HepG2 (cell line): Measurements from ENCODE around the gene SH2B2. TPM values are rescaled to one million over a fixed set of nuclear protein-coding genes. Genes with fewer than 3 reads are reported as not detected.

Experiments
- ISL2 ChIP-seq: sonication (generic); formaldehyde crosslinking; IDR thresholded peaks from 2 replicates; pipeline ENCODE4 v1.5.0; 2020; ENCODE audit warnings: missing genetic modification reagents
- ISX ChIP-seq: sonication (generic); formaldehyde crosslinking; conservative IDR thresholded peaks from 2 replicates; pipeline ENCODE4 v1.5.0; 2020; ENCODE audit warnings: missing genetic modification reagents
- KAT8 ChIP-seq: IDR thresholded peaks from 2 replicates; pipeline ENCODE4 v1.6.1; 2016; ENCODE audit warnings: missing genetic modification reagents, missing compliant biosample characterization
- MED1 ChIP-seq: sonication (generic); formaldehyde crosslinking; IDR thresholded peaks from 2 replicates; pipeline ENCODE4 v1.4.0; 2020; ENCODE audit warnings: missing genetic modification reagents
- MED8 ChIP-seq: sonication (generic); formaldehyde crosslinking; IDR thresholded peaks from 2 replicates; pipeline ENCODE4 v1.8.1; 2023; ENCODE audit warnings: mild to moderate bottlenecking, missing genetic modification reagents; ENCODE audit not compliant: insufficient replicate concordance
- NRL ChIP-seq: sonication (generic); formaldehyde crosslinking; IDR thresholded peaks from 2 replicates; pipeline ENCODE4 v1.5.0; 2020; ENCODE audit warnings: missing genetic modification reagents, mild to moderate bottlenecking, moderate library complexity, borderline replicate concordance
- PHF21A ChIP-seq: sonication (generic); formaldehyde crosslinking; IDR thresholded peaks from 2 replicates; pipeline ENCODE4 v1.5.0; 2020; ENCODE audit warnings: mild to moderate bottlenecking, missing genetic modification reagents
- ZMYM4 ChIP-seq: sonication (generic); formaldehyde crosslinking; IDR thresholded peaks from 2 replicates; pipeline ENCODE4 v1.8.1; 2023; ENCODE audit warnings: mild to moderate bottlenecking, missing genetic modification reagents
- ZNF558 ChIP-seq: sonication (generic); formaldehyde crosslinking; IDR thresholded peaks from 2 replicates; pipeline ENCODE4 v1.9.0; 2022; ENCODE audit warnings: mild to moderate bottlenecking, missing genetic modification reagents, borderline replicate concordance
- ZNF589 ChIP-seq: sonication (generic); formaldehyde crosslinking; conservative IDR thresholded peaks from 2 replicates; pipeline ENCODE4 v1.8.0; 2022; ENCODE audit warnings: mild to moderate bottlenecking, moderate library complexity, missing genetic modification reagents
- ZNF781 ChIP-seq: sonication (generic); formaldehyde crosslinking; IDR thresholded peaks from 2 replicates; pipeline ENCODE4 v1.5.1; 2020; ENCODE audit warnings: borderline replicate concordance, mild to moderate bottlenecking, missing genetic modification reagents; ENCODE audit errors: not compliant biosample characterization
- ZNF790 ChIP-seq: sonication (generic); formaldehyde crosslinking; IDR thresholded peaks from 2 replicates; pipeline ENCODE4 v1.8.0; 2022; ENCODE audit warnings: missing genetic modification reagents, mild to moderate bottlenecking, borderline replicate concordance
- ZSCAN25 ChIP-seq: sonication (generic); formaldehyde crosslinking; IDR thresholded peaks from 2 replicates; pipeline ENCODE4 v1.8.0; 2022; ENCODE audit warnings: mild to moderate bottlenecking, missing genetic modification reagents
- polyA plus RNA-seq, 8 experiments: library from polyadenylated mRNA; depleted of rRNA in 3 of 8; stranded (reverse) in 7 of 8; unstranded in 1 of 8; fragments of >200 nt; fragmentation: Illumina TruSeq in 4 of 8; extraction: Trizol in 4 of 8; gene quantifications; 2 replicates each; pipeline versions ENCODE4 v1.2.1 to v1.2.3, GENCODE V29; 2011 to 2016; ENCODE audit warnings: low read depth in 4 of 8, missing spikeins in 1 of 8, mixed read lengths in 1 of 8; ENCODE audit not compliant: insufficient read depth in 1 of 8
- total RNA-seq, 5 experiments: library from RNA; depleted of rRNA; stranded (reverse); fragments of >200 nt; fragmentation: Illumina TruSeq; extraction: Trizol; gene quantifications; 2 replicates each; pipeline ENCODE4 v1.2.3, GENCODE V29; 2016; ENCODE audit warnings: low read depth in 1 of 5
- TF ChIP-seq, protein P1 (sequence below): sonication (generic); formaldehyde crosslinking; IDR thresholded peaks from 2 replicates; pipeline ENCODE4 v1.4.0; 2020; ENCODE audit warnings: missing genetic modification reagents
- TF ChIP-seq, protein P2 (sequence below): sonication (generic); formaldehyde crosslinking; IDR thresholded peaks from 2 replicates; pipeline ENCODE4 v1.5.0; 2020; ENCODE audit warnings: mild to moderate bottlenecking, missing genetic modification reagents, moderate library complexity
- TF ChIP-seq, protein P3 (sequence below): sonication (generic); formaldehyde crosslinking; IDR thresholded peaks from 2 replicates; pipeline ENCODE4 v1.5.0; 2020; ENCODE audit warnings: mild to moderate bottlenecking, missing genetic modification reagents, borderline replicate concordance
- TF ChIP-seq, protein P4 (sequence below): IDR thresholded peaks from 2 replicates; pipeline ENCODE4 v1.6.1; 2016
- TF ChIP-seq, protein P5 (sequence below): sonication (generic); formaldehyde crosslinking; IDR thresholded peaks from 2 replicates; pipeline ENCODE4 v1.5.1; 2020; ENCODE audit warnings: mild to moderate bottlenecking, missing genetic modification reagents

SH2B2 gene
- total and polyA plus RNA-seq, 2 of the 13 experiments (the other 11 are each of a cell fraction or from before 2014, with no cell fraction given), result 0.46 to 1.3 TPM

DNA sequence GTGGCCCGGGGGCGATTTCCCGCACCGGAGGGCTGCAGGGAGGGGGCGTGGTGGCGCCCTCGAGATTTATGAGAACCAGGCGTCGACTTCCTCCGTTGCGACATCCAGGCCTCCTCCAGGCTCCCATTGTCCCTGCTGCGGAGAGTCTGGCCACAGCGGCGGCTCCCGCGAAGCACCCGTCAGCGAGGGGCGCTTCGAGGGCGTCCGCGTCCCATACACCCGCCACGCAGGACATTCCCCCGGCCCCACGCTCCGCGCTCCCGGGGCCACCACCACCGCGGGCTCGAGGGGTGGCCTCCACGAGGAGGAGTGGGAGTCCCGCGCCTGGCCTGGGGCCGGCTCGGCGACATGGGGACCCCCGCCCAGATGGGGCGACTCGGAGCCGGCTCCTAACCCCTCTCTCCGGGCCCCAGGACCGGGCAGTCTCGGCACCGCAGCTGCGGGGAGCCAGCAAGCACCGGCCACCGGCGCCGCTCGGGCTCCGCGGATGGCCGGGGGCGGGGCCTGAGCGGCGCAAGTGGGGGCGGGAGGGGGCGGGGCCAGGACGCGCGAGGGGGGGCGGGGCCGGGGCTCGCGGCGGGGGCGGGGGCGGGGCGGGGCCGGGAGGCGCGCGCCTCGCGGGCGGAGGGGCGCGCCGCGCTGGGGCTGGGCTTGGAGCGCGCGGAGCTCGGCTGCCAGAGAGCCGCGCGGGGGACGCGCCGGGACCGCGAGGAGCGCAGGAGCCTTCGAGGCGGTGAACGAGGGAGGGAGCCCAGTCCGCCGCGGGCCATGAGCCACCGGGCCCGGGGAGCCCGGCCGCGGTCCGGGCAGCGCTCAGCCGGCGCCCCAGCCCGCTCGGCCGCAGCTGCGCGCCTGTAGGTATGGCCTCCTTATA lies at the start of gene SH2B2 (continued):
- TF ChIP-seq ZNF558 (CRISPR knock-in tag) (0 out of 2 replicates have a peak, but pooled peaks have one; percentile 82), ZNF781 (CRISPR knock-in tag) (peak; percentile 82), MED1 (peak; percentile 48), ZSCAN25 (peak; percentile 96), MED8 (CRISPR knock-in tag) (no peak), NRL (CRISPR knock-in tag) (peak; percentile 21), ZMYM4 (CRISPR knock-in tag) (peak; percentile 50; the same call in 1 of the 2 replicates), KAT8 (CRISPR knock-in tag) (0 out of 2 replicates have a peak, but pooled peaks have one; percentile 48), ISL2 (CRISPR knock-in tag) (peak; percentile 56; the same call in 1 of the 2 replicates), ZNF790 (CRISPR knock-in tag) (no peak; the same call in 1 of the 2 replicates), ISX (peak; percentile 77; the same call in 1 of the 2 replicates), PHF21A (CRISPR knock-in tag) (peak; percentile 48; the same call in 1 of the 2 replicates), ZNF589 (CRISPR knock-in tag) (0 out of 2 replicates have a peak, but pooled peaks have one; percentile 4)
- TF ChIP-seq, protein P1, sequence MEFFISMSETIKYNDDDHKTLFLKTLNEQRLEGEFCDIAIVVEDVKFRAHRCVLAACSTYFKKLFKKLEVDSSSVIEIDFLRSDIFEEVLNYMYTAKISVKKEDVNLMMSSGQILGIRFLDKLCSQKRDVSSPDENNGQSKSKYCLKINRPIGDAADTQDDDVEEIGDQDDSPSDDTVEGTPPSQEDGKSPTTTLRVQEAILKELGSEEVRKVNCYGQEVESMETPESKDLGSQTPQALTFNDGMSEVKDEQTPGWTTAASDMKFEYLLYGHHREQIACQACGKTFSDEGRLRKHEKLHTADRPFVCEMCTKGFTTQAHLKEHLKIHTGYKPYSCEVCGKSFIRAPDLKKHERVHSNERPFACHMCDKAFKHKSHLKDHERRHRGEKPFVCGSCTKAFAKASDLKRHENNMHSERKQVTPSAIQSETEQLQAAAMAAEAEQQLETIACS (CRISPR knock-in tag), result peak; percentile 72
- TF ChIP-seq, protein P2, sequence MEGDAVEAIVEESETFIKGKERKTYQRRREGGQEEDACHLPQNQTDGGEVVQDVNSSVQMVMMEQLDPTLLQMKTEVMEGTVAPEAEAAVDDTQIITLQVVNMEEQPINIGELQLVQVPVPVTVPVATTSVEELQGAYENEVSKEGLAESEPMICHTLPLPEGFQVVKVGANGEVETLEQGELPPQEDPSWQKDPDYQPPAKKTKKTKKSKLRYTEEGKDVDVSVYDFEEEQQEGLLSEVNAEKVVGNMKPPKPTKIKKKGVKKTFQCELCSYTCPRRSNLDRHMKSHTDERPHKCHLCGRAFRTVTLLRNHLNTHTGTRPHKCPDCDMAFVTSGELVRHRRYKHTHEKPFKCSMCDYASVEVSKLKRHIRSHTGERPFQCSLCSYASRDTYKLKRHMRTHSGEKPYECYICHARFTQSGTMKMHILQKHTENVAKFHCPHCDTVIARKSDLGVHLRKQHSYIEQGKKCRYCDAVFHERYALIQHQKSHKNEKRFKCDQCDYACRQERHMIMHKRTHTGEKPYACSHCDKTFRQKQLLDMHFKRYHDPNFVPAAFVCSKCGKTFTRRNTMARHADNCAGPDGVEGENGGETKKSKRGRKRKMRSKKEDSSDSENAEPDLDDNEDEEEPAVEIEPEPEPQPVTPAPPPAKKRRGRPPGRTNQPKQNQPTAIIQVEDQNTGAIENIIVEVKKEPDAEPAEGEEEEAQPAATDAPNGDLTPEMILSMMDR, result peak; percentile 43
- TF ChIP-seq, protein P3, sequence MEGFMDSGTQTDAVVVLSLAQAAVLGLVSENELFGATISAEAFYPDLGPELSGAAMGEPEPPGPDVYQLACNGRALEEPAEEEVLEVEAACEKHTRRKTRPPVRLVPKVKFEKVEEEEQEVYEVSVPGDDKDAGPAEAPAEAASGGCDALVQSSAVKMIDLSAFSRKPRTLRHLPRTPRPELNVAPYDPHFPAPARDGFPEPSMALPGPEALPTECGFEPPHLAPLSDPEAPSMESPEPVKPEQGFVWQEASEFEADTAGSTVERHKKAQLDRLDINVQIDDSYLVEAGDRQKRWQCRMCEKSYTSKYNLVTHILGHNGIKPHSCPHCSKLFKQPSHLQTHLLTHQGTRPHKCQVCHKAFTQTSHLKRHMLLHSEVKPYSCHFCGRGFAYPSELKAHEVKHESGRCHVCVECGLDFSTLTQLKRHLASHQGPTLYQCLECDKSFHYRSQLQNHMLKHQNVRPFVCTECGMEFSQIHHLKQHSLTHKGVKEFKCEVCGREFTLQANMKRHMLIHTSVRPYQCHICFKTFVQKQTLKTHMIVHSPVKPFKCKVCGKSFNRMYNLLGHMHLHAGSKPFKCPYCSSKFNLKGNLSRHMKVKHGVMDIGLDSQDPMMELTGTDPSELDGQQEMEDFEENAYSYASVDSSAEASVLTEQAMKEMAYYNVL, result peak; percentile 68; the same call in 1 of the 2 replicates
- TF ChIP-seq, protein P4, sequence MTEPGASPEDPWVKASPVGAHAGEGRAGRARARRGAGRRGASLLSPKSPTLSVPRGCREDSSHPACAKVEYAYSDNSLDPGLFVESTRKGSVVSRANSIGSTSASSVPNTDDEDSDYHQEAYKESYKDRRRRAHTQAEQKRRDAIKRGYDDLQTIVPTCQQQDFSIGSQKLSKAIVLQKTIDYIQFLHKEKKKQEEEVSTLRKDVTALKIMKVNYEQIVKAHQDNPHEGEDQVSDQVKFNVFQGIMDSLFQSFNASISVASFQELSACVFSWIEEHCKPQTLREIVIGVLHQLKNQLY (CRISPR knock-in tag), result no peak
- TF ChIP-seq, protein P5, sequence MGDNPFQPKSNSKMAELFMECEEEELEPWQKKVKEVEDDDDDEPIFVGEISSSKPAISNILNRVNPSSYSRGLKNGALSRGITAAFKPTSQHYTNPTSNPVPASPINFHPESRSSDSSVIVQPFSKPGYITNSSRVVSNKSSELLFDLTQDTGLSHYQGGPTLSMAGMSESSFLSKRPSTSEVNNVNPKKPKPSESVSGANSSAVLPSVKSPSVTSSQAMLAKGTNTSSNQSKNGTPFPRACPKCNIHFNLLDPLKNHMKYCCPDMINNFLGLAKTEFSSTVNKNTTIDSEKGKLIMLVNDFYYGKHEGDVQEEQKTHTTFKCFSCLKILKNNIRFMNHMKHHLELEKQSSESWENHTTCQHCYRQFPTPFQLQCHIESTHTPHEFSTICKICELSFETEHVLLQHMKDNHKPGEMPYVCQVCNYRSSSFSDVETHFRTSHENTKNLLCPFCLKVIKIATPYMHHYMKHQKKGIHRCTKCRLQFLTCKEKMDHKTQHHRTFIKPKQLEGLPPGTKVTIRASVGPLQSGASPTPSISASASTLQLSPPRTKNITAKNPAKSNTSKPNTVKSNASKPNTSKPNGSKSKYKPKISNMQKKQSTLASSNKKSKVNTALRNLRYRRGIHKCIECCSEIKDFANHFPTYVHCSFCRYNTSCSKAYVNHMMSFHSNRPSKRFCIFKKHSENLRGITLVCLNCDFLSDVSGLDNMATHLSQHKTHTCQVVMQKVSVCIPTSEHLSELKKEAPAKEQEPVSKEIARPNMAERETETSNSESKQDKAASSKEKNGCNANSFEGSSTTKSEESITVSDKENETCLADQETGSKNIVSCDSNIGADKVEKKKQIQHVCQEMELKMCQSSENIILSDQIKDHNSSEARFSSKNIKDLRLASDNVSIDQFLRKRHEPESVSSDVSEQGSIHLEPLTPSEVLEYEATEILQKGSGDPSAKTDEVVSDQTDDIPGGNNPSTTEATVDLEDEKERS (CRISPR knock-in tag), result 0 out of 2 replicates have a peak, but pooled peaks have one; percentile 59
